IPS-18c (cell line): ENCODE data around the gene COPS7B.

Experiments
- H3K4me3 ChIP-seq: 2 replicates; pipeline ENCODE4 v1.7.0; 2013; ENCODE audit warnings: low read depth, mild to moderate bottlenecking, low read length, moderate library complexity; ENCODE audit not compliant: insufficient read depth
- H3K9me3 ChIP-seq: one replicate; pipeline ENCODE4 v1.6.1; 2013; ENCODE audit warnings: mild to moderate bottlenecking, low read length, moderate library complexity; ENCODE audit not compliant: control insufficient read depth, insufficient read depth

Gene COPS7B

GRCh38 chr2:231780909-231781797 lies 5.1 kb upstream of the COPS7B start, which contains the start of gene PDE6D:
PDE6D (minus strand) TSS chr2:231781282; CDS start chr2:231781114, 168 bp downstream.
- H3K9me3 ChIP-seq, result no peaks in the 10 kb centered on the region
- H3K4me3 ChIP-seq, result peak within 1 kb of the TSS; percentile 90

- H3K9me3 ChIP-seq, result no peaks in the 10 kb centered on the region
- peak overlapping the region; percentile 90 for H3K4me3 ChIP-seq
Measured at GRCh38 chr2:231781798-231782726, 4.2 kb upstream of the COPS7B start.

- Histone ChIP-seq H3K4me3 (peak overlapping the region; percentile 97), H3K9me3 (no peaks in the 10 kb centered on the region)
Measured at GRCh38 chr2:231785413-231785812, 832 bp upstream of the COPS7B start.

GRCh38 chr2:231785822-231786176 lies 446 bp upstream of the COPS7B start:
- H3K9me3 ChIP-seq, result no peaks in the 10 kb centered on the region
- peak overlapping the region; percentile 97 for H3K4me3 ChIP-seq

GRCh38 chr2:231786917-231787292 lies 660 bp downstream of the COPS7B start:
- Histone ChIP-seq H3K9me3 (no peaks in the 10 kb centered on the region), H3K4me3 (peak overlapping the region; percentile 97)

- no peak overlapping the region for H3K4me3 ChIP-seq
Measured at GRCh38 chr2:231791107-231791506, 4.9 kb downstream of the COPS7B start.

GRCh38 chr2:231794383-231794782 lies 8.1 kb downstream of the COPS7B start:
- Histone ChIP-seq H3K9me3 (no peaks in the 10 kb centered on the region), H3K4me3 (no peak overlapping the region)

More at GRCh38 chr2:231791107-231791506, 4.9 kb downstream of the COPS7B start:
- no peaks in the 10 kb centered on the region for H3K9me3 ChIP-seq

GRCh38 chr2:231795525-231796327 lies 9.5 kb downstream of the COPS7B start:
- H3K4me3 ChIP-seq, result no peak overlapping the region
- H3K9me3 ChIP-seq, result no peaks in the 10 kb centered on the region

- Histone ChIP-seq H3K9me3 (no peaks in the 10 kb centered on the region), H3K4me3 (no peak overlapping the region)
Measured at GRCh38 chr2:231800493-231801091, 14.3 kb downstream of the COPS7B start.

GRCh38 chr2:231803501-231804138 lies 17.4 kb downstream of the COPS7B start:
- H3K9me3 ChIP-seq, result no peaks in the 10 kb centered on the region
- no peak overlapping the region for H3K4me3 ChIP-seq

- H3K4me3 ChIP-seq, result no peak overlapping the region
- H3K9me3 ChIP-seq, result no peaks in the 10 kb centered on the region
Measured at GRCh38 chr2:231807020-231807419, 20.8 kb downstream of the COPS7B start.

GRCh38 chr2:231810905-231811304 lies 24.7 kb downstream of the COPS7B start:
- H3K4me3 ChIP-seq, result no peak overlapping the region
- H3K9me3 ChIP-seq, result no peaks in the 10 kb centered on the region

- H3K9me3 ChIP-seq, result no peaks in the 10 kb centered on the region
- no peak overlapping the region for H3K4me3 ChIP-seq
Measured at GRCh38 chr2:231816327-231817026, 30.2 kb downstream of the COPS7B start.

- Histone ChIP-seq H3K4me3 (no peak overlapping the region), H3K9me3 (no peaks in the 10 kb centered on the region)
Measured at GRCh38 chr2:231819447-231820042, 33.3 kb downstream of the COPS7B start.

GRCh38 chr2:231820786-231821303 lies 34.6 kb downstream of the COPS7B start:
- Histone ChIP-seq H3K4me3 (no peak overlapping the region), H3K9me3 (no peaks in the 10 kb centered on the region)
